ENCODE data around the gene SEPSECS. TPM values are rescaled to one million over a fixed set of nuclear protein-coding genes. Genes with fewer than 3 reads are reported as not detected.

Gene SEPSECS
- total RNA-seq, 1 experiment from 2014 or later: 9.1 TPM

DNA sequence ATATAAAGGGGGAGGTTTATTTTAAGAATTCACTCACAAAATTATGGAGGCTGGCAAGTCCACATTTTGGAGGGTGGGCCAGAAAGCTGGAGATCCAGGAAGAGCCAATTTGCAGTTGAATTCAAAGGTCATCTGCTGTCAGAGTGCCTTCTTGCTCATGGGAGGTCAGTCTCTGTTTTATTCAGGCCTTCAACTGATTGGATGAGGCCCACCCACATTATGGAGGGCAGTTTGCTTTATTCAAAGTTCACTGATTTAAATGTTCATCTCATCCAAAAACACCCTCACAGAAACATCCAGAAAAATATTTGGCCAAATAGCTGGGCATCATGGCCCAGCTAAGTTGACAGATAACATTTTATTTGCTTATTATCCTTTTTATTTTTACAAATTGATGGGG is 59.5 kb downstream of the SEPSECS start:
- ChIA-PET CTCF (no interaction called here), POLR2A (ENCODE audit: unreplicated experiment) (no interaction called here)
- no peak for DNase-seq
- Histone ChIP-seq H3K9me2 (ENCODE audit: insufficient read depth) (no peaks in the 10 kb centered on the region), H3F3A (ENCODE audit: insufficient read depth, low read depth) (no peaks in the 10 kb centered on the region), H3K27ac (no peak overlapping the region), H4K20me1 (ENCODE audit: insufficient read depth) (no peaks in the 10 kb centered on the region), H3K79me2 (ENCODE audit: low read depth) (no peaks in the 10 kb centered on the region), H3K36me3 (ENCODE audit: low read depth) (no peaks in the 10 kb centered on the region), H2AFZ (no peak overlapping the region), H3K4me1 (replicated peaks; ENCODE audit: insufficient read depth) (no peaks in the 10 kb centered on the region), H3K27me3 (ENCODE audit: insufficient read depth, low read depth) (peaks cover 9% of the 10 kb centered on the region; the same call in 1 of the 2 replicates), H3K9me3 (ENCODE audit: insufficient read depth, low read depth) (no peaks in the 10 kb centered on the region), H3K4me3 (no peak overlapping the region), H3K4me2 (no peak overlapping the region)
- BruUV-seq (replicated peaks): no TSS peak
- TF ChIP-seq EZH2 (IDR thresholded peaks at IDR 0.05; ENCODE audit: low read depth): no peak
- TF ChIP-seq, protein P1, sequence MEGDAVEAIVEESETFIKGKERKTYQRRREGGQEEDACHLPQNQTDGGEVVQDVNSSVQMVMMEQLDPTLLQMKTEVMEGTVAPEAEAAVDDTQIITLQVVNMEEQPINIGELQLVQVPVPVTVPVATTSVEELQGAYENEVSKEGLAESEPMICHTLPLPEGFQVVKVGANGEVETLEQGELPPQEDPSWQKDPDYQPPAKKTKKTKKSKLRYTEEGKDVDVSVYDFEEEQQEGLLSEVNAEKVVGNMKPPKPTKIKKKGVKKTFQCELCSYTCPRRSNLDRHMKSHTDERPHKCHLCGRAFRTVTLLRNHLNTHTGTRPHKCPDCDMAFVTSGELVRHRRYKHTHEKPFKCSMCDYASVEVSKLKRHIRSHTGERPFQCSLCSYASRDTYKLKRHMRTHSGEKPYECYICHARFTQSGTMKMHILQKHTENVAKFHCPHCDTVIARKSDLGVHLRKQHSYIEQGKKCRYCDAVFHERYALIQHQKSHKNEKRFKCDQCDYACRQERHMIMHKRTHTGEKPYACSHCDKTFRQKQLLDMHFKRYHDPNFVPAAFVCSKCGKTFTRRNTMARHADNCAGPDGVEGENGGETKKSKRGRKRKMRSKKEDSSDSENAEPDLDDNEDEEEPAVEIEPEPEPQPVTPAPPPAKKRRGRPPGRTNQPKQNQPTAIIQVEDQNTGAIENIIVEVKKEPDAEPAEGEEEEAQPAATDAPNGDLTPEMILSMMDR (conservative IDR thresholded peaks at IDR 0.05): no peak
- intact Hi-C loops (cut with micrococcal nuclease; ENCODE audit: unreplicated experiment): no loop called here

DNA sequence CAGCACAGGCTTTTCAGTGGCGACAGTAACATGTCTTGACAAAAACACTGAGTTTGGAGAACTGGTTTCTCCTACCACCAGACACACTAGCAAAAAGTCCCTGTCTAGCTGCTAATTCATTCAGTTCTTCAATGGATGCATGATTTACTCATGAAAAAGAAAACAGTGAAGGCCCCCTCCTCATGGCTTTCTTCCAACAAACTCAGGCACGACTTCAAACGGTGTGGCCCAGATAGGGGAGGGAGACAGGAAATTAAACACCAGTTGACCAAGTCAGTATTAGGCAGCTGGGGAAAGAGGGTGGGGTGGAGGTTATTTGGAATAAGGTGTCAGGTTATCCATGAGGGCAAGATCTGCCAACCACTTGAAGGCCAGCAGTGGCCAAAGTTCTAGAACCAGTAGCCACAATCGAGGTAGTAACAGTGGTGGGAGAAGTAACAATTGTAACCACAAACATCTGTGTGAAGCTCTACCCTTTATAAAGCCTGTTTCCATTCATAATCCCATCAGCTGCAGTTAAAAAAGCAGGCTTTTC is 60.2 kb downstream of the SEPSECS start:
- no peak overlapping the region for H3K27ac ChIP-seq
- no peak overlapping the region for H3K4me2 ChIP-seq
- no peaks in the 10 kb centered on the region for H3K9me2 ChIP-seq (ENCODE audit: insufficient read depth)
- no peaks in the 10 kb centered on the region for H3K9me3 ChIP-seq (ENCODE audit: insufficient read depth, low read depth)
- peaks cover 9% of the 10 kb centered on the region; the same call in 1 of the 2 replicates for H3K27me3 ChIP-seq (ENCODE audit: insufficient read depth, low read depth)
- CTCF ChIA-PET: no interaction called here
- no peaks in the 10 kb centered on the region for H3K36me3 ChIP-seq (ENCODE audit: low read depth)
- no peaks in the 10 kb centered on the region for H3K4me1 ChIP-seq (replicated peaks; ENCODE audit: insufficient read depth)
- no peak overlapping the region for H3K4me3 ChIP-seq
- intact Hi-C loops (cut with micrococcal nuclease; ENCODE audit: unreplicated experiment): no loop called here
- H2AFZ ChIP-seq: no peak overlapping the region
- no TSS peak for BruUV-seq (replicated peaks)
- POLR2A ChIA-PET (ENCODE audit: unreplicated experiment): no interaction called here
- no peaks in the 10 kb centered on the region for H3K79me2 ChIP-seq (ENCODE audit: low read depth)
- no peaks in the 10 kb centered on the region for H4K20me1 ChIP-seq (ENCODE audit: insufficient read depth)
- no peak for DNase-seq
- TF ChIP-seq, protein P1 (conservative IDR thresholded peaks at IDR 0.05): no peak
- no peak for TF ChIP-seq EZH2 (IDR thresholded peaks at IDR 0.05; ENCODE audit: low read depth)
- H3F3A ChIP-seq (ENCODE audit: insufficient read depth, low read depth): no peaks in the 10 kb centered on the region

DNA sequence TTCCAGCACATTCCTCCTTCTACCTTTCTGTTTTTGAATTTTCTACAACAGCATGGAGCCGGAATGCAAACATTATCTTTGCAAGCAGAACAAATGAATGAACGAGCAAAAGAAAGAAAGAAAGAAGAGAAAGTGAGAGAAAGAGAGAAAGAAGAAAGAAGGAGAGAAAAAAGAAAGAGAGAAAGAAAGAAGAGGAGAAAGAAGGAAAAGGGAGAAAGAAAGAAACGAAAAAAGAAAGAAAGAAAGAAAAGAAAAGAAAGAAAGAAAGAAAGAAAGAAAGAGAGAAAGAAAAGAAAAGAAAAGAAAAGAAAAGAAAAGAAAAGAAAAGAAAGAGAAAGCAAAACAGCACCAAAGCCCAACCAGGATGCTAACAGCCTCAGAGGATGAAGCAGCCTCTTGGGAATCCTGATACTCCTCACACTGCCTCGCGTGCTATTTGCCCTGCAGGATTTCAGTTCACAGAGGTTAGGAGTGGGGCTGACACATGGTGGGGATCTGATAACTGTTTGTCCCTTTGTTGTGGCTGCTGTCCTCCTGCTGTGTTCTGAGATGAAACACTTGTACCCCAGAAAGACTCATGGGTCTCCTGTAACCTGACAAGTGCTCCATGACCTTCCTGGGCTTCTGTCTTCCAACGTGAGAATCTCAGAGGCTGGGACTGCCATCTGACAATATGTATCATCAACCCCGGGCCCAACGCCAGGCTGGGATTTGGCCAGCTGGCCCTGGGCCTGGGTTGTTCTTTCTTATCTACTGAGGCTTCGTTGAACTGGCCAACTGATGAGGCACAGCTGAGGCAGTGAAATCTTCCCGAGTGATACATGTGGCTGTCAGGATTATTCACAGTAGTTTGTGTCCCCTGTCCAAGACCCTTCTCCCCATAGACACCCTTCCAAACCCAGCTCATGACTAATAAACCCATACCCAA is 61.0 kb downstream of the SEPSECS start:
- 0 out of 2 replicates have a peak, but pooled peaks cover 3% of the 10 kb centered on the region for H3K27me3 ChIP-seq (ENCODE audit: insufficient read depth, low read depth)
- intact Hi-C loops (cut with micrococcal nuclease; ENCODE audit: unreplicated experiment): no loop called here
- CTCF ChIA-PET: interaction anchor here (0.6 kb wide), 1 partner anchor 119 kb away, joined by 3 read pairs; no protein-coding TSS in a partner anchor

More for the DNA sequence above, 61.0 kb downstream of the SEPSECS start:
- H3F3A ChIP-seq (ENCODE audit: insufficient read depth, low read depth): no peaks in the 10 kb centered on the region
- no peak overlapping the region for H2AFZ ChIP-seq
- no peak for TF ChIP-seq EZH2 (IDR thresholded peaks at IDR 0.05; ENCODE audit: low read depth)
- TF ChIP-seq, protein P1 (conservative IDR thresholded peaks at IDR 0.05): no peak
- no peaks in the 10 kb centered on the region for H3K79me2 ChIP-seq (ENCODE audit: low read depth)
- H4K20me1 ChIP-seq (ENCODE audit: insufficient read depth): no peaks in the 10 kb centered on the region
- H3K4me1 ChIP-seq (replicated peaks; ENCODE audit: insufficient read depth): no peaks in the 10 kb centered on the region
- H3K4me3 ChIP-seq: no peak overlapping the region
- no peak overlapping the region for H3K4me2 ChIP-seq
- POLR2A ChIA-PET (ENCODE audit: unreplicated experiment): no interaction called here
- H3K36me3 ChIP-seq (ENCODE audit: low read depth): no peaks in the 10 kb centered on the region
- DNase-seq: no peak
- H3K27ac ChIP-seq: no peak overlapping the region
- BruUV-seq (replicated peaks): no TSS peak
- no peaks in the 10 kb centered on the region for H3K9me3 ChIP-seq (ENCODE audit: insufficient read depth, low read depth)
- H3K9me2 ChIP-seq (ENCODE audit: insufficient read depth): no peaks in the 10 kb centered on the region
